Measurements from ENCODE around the gene MACROD2. TPM values are rescaled to one million over a fixed set of nuclear protein-coding genes. Genes with fewer than 3 reads are reported as not detected.

Gene MACROD2
- 10 to 100 TPM in 2 of 4 donors, 1 to 10 TPM in 2; 4.0 to 14.1 (median 10.4) TPM for total RNA-seq

DNA sequence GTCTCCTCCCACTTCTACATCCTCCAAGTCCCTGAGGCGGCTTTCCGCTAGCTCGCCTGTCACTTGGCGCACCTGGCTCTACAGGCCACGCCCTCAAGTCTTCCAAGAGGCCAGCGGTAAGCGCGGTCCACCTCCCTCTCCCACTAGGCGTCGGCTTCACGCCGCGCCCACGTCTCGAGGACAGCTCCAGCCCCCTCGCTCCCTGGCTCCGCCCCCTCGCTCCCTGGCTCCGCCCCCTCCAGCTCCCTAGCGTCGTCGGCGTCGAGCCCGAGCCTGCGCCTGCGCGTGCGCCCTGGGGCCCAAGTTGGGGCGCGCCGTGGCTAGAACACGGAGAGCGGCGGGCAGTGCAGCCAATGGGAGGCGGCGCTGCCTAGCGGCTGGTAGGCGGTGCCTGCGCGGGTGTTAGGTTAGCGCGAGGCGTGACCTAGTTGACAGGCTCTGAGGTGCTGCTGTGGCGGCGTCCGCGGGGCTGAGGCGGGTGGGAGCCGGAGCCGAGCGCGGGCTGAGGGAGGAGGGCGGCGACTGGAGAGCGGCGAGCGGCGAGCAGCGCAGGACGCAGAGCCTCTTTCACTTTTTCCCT is at the start of gene MACROD2:
MACROD2 (plus strand) TSS at position 431 of the 580 bp plus-strand sequence.
- Histone ChIP-seq H3K27ac (peak within 1 kb of the TSS; percentile 47 to 86 (median 58)), H3K4me3 (peak within 1 kb of the TSS; percentile 46 to 92 (median 64)), H3K27me3 (no peaks in the 10 kb centered on the region), H3K4me1 (peaks cover 0 to 16% (median 0%) of the 10 kb centered on the region in 4 donors), H3K9me3 (peaks cover 0 to 38% (median 6%) of the 10 kb centered on the region in 4 donors), H3K36me3 (no peaks in the 10 kb centered on the region)
- 2 to 7% methylated on average over 25 to 49 of the region's 61 CpGs for WGBS, 2 donors
- DNase-seq (ENCODE audit: low spot score in 2 of 2): peak; percentile 67 to 73
- TF ChIP-seq POLR2A (IDR thresholded peaks at IDR 0.05) (peak; percentile 19 to 68), EP300 (IDR thresholded peaks at IDR 0.05) (peak in 1 of 2 donors; percentile 65)
- TF ChIP-seq, protein P1, sequence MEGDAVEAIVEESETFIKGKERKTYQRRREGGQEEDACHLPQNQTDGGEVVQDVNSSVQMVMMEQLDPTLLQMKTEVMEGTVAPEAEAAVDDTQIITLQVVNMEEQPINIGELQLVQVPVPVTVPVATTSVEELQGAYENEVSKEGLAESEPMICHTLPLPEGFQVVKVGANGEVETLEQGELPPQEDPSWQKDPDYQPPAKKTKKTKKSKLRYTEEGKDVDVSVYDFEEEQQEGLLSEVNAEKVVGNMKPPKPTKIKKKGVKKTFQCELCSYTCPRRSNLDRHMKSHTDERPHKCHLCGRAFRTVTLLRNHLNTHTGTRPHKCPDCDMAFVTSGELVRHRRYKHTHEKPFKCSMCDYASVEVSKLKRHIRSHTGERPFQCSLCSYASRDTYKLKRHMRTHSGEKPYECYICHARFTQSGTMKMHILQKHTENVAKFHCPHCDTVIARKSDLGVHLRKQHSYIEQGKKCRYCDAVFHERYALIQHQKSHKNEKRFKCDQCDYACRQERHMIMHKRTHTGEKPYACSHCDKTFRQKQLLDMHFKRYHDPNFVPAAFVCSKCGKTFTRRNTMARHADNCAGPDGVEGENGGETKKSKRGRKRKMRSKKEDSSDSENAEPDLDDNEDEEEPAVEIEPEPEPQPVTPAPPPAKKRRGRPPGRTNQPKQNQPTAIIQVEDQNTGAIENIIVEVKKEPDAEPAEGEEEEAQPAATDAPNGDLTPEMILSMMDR (IDR thresholded peaks at IDR 0.05): peak in 2 of 5 experiments; percentile 8 to 40

DNA sequence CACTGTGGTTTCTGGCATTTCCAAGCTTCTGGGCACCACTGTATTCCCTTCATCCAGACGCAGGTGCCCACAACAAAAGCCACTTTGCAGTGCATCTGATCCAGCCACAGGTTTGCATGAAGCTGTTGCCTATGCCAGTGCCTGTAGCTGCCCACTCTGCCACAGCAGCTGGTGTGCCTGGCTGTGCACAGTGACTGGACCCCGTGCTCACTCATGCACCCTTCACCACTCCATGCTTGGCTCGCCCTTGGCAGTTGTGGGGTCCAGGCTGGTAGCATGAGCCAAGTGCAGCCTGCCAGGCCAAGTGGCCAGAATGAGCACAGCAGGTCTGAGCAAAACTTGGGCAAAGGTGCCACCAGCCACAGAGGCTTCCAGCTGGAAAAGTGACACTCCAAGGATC is 47.6 kb upstream of the MACROD2 start:
- H3K4me3 ChIP-seq: no peak overlapping the region
- 84 to 95% methylated on average over 3 of the region's 3 CpGs for WGBS, 2 donors
- H3K4me1 ChIP-seq: no peaks in the 10 kb centered on the region
- TF ChIP-seq POLR2A (IDR thresholded peaks at IDR 0.05) (no peak), EP300 (IDR thresholded peaks at IDR 0.05) (no peak)
- TF ChIP-seq, protein P1 (IDR thresholded peaks at IDR 0.05): no peak
- DNase-seq (ENCODE audit: low spot score in 2 of 2): no peak
- no peaks in the 10 kb centered on the region for H3K36me3 ChIP-seq
- no peaks in the 10 kb centered on the region for H3K9me3 ChIP-seq
- H3K27ac ChIP-seq: no peak overlapping the region
- no peaks in the 10 kb centered on the region for H3K27me3 ChIP-seq

DNA sequence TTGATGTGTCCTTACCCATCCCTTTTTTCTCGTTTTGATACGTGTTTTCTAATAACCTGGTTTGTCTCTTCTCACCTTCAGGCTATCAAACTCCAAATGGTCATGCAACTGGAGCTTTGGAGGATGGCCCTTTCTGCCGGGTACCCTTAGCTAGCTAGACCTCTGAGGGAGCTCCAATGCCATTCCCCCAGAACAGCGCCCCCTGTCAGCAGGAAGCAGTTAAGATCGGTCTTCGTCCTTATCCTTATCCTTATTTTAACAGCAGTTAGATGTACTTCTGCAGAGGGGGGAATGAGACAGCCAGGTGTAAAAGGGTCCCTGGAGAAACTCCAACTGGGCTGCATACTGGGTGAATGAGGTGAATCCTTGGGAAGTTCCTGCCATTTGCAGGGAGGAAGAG is 42.1 kb upstream of the MACROD2 start:
- H3K27ac ChIP-seq: no peak overlapping the region
- no peaks in the 10 kb centered on the region for H3K4me1 ChIP-seq
- WGBS, 2 donors: 66 to 75% methylated on average over 6 of the region's 6 CpGs
- H3K4me3 ChIP-seq: no peak overlapping the region
- H3K27me3 ChIP-seq: no peaks in the 10 kb centered on the region
- H3K36me3 ChIP-seq: no peaks in the 10 kb centered on the region
- H3K9me3 ChIP-seq: no peaks in the 10 kb centered on the region
- TF ChIP-seq, protein P1 (IDR thresholded peaks at IDR 0.05): no peak
- TF ChIP-seq EP300 (IDR thresholded peaks at IDR 0.05) (no peak), POLR2A (IDR thresholded peaks at IDR 0.05) (no peak)
- no peak for DNase-seq (ENCODE audit: low spot score in 2 of 2)

DNA sequence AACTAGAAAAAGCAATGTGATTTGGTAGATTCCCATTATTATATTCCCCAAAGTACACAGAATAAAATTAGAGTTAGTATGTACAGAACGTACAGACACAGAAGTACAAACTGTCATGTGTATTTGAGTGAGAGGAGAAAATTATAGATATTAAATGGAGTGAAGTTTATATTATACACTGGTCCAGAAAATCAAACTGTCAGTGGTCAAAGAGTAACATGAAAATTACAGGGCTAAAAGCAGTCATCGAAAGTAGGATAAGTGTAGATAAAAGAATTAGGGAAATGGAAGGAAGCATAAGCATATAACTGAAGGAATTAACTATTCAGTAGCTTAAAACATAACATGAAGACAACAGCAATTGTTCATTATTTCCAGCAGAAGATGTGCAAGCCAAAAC is 35.2 kb upstream of the MACROD2 start:
- no peaks in the 10 kb centered on the region for H3K4me1 ChIP-seq
- no peaks in the 10 kb centered on the region for H3K27me3 ChIP-seq
- H3K27ac ChIP-seq: no peak overlapping the region
- DNase-seq (ENCODE audit: low spot score in 2 of 2): no peak
- TF ChIP-seq POLR2A (IDR thresholded peaks at IDR 0.05) (no peak), EP300 (IDR thresholded peaks at IDR 0.05) (no peak)
- TF ChIP-seq, protein P1 (IDR thresholded peaks at IDR 0.05): no peak
- no peaks in the 10 kb centered on the region for H3K9me3 ChIP-seq
- H3K4me3 ChIP-seq: no peak overlapping the region
- 79 to 82% methylated on average over 2 of the region's 2 CpGs for WGBS, 2 donors
- H3K36me3 ChIP-seq: no peaks in the 10 kb centered on the region

DNA sequence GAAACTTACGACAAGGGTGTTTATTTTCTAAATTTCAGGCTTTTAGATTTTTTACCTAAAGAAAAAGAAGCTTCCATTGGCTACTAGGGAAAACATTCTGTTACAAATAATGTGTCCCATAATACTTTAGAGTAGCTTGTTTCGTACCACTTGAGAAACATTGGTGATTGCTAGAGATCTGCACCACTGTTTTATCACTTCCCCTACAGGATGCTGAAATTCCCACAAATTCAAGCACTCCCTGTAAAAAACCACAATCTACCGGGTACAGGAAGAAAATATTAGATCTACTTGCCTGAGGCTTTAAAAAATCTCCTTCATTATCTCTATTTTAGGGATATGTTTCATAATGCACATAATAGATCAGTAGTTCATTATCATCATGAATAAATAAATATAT is 34.8 kb upstream of the MACROD2 start:
- H3K36me3 ChIP-seq: no peaks in the 10 kb centered on the region
- 45 to 57% methylated on average over 3 of the region's 3 CpGs for WGBS, 2 donors
- no peak overlapping the region for H3K27ac ChIP-seq
- no peaks in the 10 kb centered on the region for H3K4me1 ChIP-seq
- H3K9me3 ChIP-seq: no peaks in the 10 kb centered on the region
- no peak for DNase-seq (ENCODE audit: low spot score in 2 of 2)
- H3K4me3 ChIP-seq: no peak overlapping the region
- TF ChIP-seq, protein P1 (IDR thresholded peaks at IDR 0.05): no peak
- no peak for TF ChIP-seq POLR2A (IDR thresholded peaks at IDR 0.05)
- no peak for TF ChIP-seq EP300 (IDR thresholded peaks at IDR 0.05)
- no peaks in the 10 kb centered on the region for H3K27me3 ChIP-seq

Measured in tibial nerve (tissue), 4 donors.